Omental fat pad (tissue), 4 donors: ENCODE results near the gene RAB3B. TPM values are rescaled to one million over a fixed set of nuclear protein-coding genes. Genes with fewer than 3 reads are reported as not detected.

Source experiments
- ATAC-seq: fragments of 150-250 bp; one replicate; pipeline ENCODE4 v1.9.1; 2016; ENCODE audit warnings: mild to moderate bottlenecking, moderate library complexity; ENCODE audit not compliant: low FRiP score
- DNase-seq: peaks from one replicate; pipeline ENCODE4 v3.0.0-alpha.2; 2019; ENCODE audit warnings: low spot score
- total RNA-seq, 4 donors: library from RNA; depleted of rRNA; stranded (reverse); fragments of >200 nt; gene quantifications; one replicate each; pipeline ENCODE4 v1.1.0, GENCODE V29; 2016
- TF ChIP-seq, protein P1 (sequence below), 3 donors: fragments of 450-650 bp; IDR thresholded peaks; one replicate each; pipeline ENCODE4 v1.5.1; 2016 to 2017; ENCODE audit warnings: antibody characterized with exemption in 3 of 3, mild to moderate bottlenecking in 3 of 3, moderate library complexity in 2 of 3

The RAB3B gene, protein sequence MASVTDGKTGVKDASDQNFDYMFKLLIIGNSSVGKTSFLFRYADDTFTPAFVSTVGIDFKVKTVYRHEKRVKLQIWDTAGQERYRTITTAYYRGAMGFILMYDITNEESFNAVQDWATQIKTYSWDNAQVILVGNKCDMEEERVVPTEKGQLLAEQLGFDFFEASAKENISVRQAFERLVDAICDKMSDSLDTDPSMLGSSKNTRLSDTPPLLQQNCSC
- under 1 TPM in 3 of 4 donors, not detected in 1; under 0.01 to 0.12 (median under 0.01) TPM for total RNA-seq

DNA sequence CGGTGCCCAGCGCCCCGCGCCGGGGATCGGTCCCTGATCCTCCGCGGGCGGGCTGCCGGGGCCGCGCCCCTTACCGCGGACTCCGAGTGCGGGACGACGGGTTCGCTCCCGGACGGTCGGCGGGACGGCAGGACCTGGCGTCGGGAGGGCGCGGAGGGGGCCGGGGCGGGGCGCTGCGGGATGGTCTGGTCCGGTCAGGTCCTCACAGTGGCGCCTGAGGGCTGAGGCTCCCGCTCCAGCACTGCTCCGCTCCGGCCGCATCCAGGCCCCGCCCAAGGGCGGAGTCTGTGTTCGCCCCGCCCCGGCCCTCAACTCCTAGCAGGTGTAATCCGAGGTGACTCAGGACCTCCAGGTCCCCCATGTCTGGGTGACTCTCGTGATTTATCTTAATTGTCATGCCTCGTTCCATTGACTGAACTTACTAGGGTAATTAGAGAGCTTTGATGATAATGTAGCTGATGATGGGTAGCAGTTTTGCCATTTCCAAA, at the start of gene RAB3B:
TSS of gene RAB3B (minus strand) at position 223 of the 488 bp plus-strand sequence. CDS start 13,583 bp downstream, outside the sequence.
- ATAC-seq (peak; percentile 85), DNase-seq (peak; percentile 50)
- TF ChIP-seq, protein P1, sequence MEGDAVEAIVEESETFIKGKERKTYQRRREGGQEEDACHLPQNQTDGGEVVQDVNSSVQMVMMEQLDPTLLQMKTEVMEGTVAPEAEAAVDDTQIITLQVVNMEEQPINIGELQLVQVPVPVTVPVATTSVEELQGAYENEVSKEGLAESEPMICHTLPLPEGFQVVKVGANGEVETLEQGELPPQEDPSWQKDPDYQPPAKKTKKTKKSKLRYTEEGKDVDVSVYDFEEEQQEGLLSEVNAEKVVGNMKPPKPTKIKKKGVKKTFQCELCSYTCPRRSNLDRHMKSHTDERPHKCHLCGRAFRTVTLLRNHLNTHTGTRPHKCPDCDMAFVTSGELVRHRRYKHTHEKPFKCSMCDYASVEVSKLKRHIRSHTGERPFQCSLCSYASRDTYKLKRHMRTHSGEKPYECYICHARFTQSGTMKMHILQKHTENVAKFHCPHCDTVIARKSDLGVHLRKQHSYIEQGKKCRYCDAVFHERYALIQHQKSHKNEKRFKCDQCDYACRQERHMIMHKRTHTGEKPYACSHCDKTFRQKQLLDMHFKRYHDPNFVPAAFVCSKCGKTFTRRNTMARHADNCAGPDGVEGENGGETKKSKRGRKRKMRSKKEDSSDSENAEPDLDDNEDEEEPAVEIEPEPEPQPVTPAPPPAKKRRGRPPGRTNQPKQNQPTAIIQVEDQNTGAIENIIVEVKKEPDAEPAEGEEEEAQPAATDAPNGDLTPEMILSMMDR (IDR thresholded peaks at IDR 0.05), result no peak

DNA sequence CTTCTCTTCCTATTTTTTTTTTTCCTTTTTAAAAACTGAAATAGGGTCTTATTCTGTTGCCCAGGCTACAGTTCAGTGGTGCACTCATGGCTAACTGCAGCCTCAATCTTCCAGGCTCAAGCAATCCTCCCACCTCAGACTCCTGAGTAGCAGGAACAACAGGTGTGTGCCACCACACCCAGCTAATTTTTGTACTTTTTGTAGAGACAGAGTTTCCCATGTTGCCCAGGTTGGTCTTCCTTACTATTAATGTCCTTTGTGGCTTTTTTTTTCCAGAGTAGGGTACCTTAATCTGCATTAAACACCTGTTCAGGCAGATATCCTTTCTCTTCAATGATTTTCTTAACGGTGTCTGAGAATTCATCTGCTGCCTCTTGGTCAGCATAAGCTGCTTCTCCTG, 47.4 kb upstream of the RAB3B start:
- ATAC-seq (no peak), DNase-seq (no peak)
- TF ChIP-seq, protein P1 (IDR thresholded peaks at IDR 0.05), result no peak

DNA sequence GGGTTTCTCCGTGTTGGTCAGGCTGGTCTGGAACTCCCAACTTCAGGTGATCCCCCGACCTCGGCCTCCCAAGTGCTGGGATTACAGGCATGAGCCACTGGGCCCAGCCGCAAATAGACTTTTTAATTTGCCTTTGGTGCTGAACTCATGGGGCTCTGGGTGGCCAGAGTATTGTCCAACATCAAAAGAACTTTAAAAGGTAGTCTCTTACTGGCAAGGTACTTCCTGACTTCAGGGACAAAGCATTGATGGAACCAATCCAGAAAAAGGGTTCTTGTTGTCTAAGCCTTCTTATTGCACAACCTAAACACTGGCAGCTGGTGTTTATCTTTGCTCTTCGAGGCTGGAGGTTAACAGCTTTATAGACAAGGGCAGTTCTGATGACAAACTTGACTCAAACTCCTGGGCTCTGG, 46.9 kb upstream of the RAB3B start:
- ATAC-seq, result no peak
- TF ChIP-seq, protein P1 (IDR thresholded peaks at IDR 0.05), result no peak
- DNase-seq, result no peak

DNA sequence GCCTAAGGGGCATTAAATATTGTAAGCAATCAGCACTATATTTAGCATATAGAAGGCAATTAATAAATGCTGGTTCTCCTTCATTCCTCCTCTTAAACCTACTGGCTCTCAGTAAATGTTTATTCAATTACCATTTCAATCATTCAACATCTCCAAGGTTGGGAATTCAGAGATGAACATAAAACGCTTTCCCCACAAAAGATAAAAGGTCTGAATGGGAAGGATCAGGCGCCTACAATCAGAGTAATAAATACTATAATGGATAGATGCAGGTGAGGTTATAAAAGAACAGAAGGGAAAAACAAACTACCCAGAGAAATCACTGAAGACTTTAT, 43.5 kb upstream of the RAB3B start:
- no peak for DNase-seq
- TF ChIP-seq, protein P1 (IDR thresholded peaks at IDR 0.05), result no peak
- no peak for ATAC-seq

DNA sequence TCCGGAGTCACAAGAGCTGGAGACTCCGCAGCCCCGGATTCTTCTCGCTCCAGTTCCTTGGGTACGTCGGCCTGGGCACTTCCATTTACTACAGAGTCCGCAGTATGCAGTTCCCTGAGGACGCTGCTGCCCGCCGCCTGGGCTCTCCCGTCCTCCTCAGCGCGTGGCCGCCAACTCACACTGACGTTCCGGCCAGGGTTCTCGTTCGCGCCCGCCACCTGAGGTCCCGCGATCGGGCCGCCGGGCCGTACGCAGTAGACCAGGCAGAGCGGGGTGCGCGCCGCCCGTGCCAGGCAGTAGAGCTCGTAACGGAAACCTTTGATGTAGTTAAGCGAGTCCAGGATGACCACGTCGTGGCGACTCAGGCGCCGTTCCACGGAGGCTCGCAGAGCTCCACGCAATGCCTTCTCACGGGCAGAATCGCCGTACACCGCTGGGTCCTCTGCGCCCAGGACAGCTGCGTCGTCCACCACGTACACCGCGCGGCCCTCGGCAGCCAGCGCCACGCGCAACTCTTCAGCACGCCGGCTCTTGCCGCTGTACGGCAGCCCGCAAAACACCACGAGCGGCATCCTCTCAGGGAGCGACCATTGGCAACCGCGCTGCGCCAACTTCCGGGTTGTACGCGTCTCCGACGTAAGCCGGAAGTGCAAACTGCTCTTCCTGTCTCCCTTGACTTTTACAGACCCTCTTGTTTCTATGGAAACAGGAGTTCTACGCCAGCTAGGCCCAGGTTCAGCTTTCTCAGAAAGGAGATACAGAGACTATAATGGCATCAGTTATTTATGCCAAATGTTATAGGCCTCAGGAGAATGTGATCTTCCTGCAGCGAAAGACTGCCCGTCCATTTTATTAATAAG, 42.9 kb upstream of the RAB3B start, which contains the start of gene KTI12:
TSS of gene KTI12 (minus strand) at position 621 of the 860 bp plus-strand sequence. CDS start at position 572, 49 bp downstream.
- peak; percentile 77 for ATAC-seq
- TF ChIP-seq, protein P1 (IDR thresholded peaks at IDR 0.05), result no peak
- peak; percentile 57 for DNase-seq

DNA sequence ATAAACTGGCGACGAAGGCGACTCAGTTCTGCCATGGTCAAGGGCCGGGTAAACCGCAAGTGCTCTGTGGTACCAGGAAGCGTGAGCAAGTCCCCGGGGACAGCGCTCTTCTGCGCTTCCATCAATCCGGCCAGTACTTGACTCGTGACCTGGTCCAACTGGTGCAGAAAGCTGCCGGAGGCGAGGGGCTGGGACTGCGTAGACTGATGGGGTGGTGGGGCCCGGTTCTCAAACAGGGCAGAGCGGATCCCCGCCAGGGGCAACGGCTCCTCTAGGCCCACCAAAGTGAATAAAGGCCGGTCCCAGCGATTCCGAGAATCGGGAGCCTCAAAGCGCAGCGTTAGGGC, 42.3 kb upstream of the RAB3B start:
- TF ChIP-seq, protein P1 (IDR thresholded peaks at IDR 0.05), result no peak
- ATAC-seq (peak; percentile 53), DNase-seq (peak; percentile 24)
